AG20443 (cell line): ENCODE data around the gene PPP2CA.
"Not testable (repeated sequence)": the region's sequence is repeated elsewhere in the genome, so short reads cannot be mapped to it uniquely, and the experiment has no call there.

ENCODE experiments used
- DNase-seq: peaks from one replicate; pipeline ENCODE4 v3.0.0; 2012; ENCODE audit warnings: low spot score, mixed read lengths

The PPP2CA gene

DNA sequence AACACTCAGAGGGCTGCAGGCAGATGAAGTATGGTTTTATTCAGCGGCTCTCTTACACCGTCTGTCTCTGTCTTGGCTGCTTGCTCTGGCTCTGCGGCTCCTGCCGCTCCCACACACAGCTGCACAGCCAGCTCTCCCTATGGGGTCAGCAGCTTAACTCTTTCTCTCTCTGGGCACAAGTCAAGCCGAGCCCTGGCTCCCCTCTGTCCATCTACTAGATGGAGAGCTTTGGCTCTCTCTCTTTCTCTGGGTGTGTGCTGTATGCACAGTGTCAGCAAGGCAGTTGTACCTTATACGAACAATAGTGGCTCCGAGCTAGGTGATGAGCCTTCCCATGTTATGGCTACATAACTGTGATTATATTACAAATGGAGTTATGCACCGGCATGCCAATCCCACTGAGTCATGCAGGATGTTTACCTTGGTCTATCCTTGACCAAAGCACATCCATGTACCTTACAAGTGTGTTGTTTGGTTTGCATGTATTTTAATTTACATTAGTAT lies 19.3 kb upstream of the PPP2CA start:
- DNase-seq, result no peak

- peak; percentile 74 for DNase-seq
These were observed 16.3 kb upstream of the PPP2CA start for GRCh38 chr5:134242146-134242545.

- peak; percentile 37 for DNase-seq
These were observed 14.6 kb upstream of the PPP2CA start for GRCh38 chr5:134240421-134240962.

- no peak for DNase-seq
These were observed 10.9 kb upstream of the PPP2CA start for GRCh38 chr5:134236820-134237219.

- no peak for DNase-seq
These were observed 10.4 kb upstream of the PPP2CA start for GRCh38 chr5:134236318-134236717.

- DNase-seq, result no peak
These were observed 2.8 kb upstream of the PPP2CA start for GRCh38 chr5:134228624-134229023.

GRCh38 chr5:134227776-134228175 lies 1.9 kb upstream of the PPP2CA start:
- no peak for DNase-seq

GRCh38 chr5:134227259-134227658 lies 1.4 kb upstream of the PPP2CA start:
- no peak for DNase-seq

DNA sequence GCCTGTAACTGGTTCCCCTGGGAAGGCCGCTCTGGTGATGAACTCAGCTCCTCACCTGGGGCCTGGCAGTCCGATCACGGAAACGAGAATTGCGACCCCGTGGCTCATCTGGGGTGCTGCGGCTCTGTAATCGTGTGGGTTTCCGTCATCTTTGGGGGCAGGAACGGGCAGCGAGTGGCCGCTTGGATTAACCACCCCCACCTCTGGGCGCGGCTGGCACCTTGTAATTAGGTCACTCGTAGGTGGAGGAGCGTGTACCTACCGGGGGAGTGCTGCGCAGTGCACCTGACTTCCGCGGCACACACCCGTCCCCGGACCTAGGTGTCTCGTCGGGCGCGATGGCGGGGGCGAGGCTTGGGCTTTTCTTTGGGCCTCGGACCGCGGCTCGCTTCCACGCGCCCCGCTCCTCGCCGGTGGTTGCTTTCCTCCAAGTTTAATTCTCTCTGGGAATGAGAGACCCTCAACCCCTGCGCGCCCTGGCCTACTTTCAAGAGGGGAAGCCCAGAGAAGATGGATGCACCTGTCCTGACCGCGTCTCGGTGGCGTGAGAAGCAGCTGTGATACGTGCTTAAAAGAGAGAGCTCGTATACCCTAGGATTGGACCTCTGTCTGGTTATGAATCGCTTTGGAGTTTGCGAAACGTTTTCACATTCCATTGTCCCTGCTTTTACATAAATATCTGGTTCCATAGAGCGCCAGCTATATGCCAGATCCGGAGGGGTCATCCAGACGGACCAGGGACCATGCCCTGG lies 744 bp upstream of the PPP2CA start:
- DNase-seq, result no peak

DNA sequence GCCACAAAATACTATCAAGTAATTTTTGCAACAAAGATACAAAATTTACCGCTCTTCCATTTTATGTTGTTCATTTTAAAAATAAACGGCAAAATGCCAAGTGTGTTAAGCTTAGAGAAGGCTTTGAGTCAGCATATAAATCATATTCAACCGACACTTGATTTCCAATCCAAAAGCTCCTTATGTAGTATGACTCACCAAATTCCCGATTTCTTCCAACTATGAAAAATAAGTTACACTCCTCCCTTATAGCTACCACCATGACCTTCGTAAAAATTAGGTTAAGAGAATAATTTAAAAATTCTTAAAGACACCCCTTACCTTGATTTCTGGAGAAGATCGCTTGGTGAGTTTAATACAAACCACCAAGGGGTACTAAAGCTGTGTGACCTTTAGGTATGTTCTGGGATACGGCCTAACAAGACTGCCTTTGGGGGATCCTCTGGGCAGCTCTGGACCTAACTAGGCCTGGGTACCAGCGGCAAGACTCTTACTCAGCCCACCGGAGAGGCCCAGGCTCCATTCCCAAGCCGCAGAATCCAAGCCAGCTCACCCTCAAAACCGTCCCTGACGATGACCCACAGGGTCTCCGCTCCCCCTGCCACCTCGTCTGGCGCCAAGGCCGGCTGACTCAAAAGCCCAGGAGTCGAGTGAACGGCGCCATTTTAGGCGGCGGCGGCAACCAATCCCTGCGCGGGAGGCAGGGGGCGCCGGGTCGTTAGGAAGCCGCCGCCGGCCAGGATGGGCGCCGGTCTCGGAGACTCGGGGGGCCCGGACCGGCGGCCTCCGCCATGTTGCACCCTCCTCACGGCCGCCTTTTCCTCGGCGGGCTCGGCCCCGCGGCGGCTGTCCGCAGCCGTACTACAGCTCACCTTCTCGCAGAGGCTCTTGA lies 739 bp downstream of the PPP2CA start:
- peak; percentile 72 for DNase-seq

GRCh38 chr5:134223406-134224248 lies 2.2 kb downstream of the PPP2CA start:
- DNase-seq, result no peak

DNA sequence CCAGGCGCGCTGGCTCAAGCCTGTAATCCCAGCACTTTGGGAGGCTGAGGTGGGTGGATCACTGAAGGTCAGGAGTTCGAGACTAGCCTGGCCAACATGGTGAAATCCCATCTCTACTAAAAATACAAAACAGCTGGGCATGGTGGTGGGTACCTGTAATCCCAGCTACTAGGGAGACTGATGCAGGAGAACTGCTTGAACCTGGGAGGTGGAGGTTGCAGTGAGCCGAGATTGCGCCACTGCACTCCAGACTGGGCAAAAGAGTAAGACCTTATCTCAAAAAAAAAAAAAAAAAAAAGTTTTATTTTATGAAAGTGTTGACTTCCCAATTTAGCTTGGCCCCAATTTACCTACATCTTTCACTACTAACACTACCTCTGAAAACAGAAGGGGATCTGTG lies 4.2 kb downstream of the PPP2CA start:
- DNase-seq, result not testable (repeated sequence)

DNA sequence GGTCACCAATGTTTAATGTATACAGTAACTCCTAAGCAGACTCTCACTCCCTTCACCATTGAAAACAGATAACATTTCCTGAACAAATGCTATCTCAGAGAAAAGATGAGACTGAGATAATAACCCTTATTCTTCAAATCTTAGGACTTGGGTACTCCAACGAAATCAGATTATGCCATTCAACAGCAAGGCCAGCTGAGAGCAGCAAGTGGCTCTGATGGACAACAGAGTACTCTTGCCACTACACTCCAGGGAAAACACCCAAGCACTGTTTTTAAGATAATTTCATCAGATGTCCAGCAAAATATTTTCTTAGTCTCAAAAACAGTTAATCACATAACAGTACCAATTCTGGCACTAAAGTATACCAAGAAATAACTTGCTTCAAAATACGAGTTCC lies 10.1 kb downstream of the PPP2CA start:
- DNase-seq, result no peak

DNA sequence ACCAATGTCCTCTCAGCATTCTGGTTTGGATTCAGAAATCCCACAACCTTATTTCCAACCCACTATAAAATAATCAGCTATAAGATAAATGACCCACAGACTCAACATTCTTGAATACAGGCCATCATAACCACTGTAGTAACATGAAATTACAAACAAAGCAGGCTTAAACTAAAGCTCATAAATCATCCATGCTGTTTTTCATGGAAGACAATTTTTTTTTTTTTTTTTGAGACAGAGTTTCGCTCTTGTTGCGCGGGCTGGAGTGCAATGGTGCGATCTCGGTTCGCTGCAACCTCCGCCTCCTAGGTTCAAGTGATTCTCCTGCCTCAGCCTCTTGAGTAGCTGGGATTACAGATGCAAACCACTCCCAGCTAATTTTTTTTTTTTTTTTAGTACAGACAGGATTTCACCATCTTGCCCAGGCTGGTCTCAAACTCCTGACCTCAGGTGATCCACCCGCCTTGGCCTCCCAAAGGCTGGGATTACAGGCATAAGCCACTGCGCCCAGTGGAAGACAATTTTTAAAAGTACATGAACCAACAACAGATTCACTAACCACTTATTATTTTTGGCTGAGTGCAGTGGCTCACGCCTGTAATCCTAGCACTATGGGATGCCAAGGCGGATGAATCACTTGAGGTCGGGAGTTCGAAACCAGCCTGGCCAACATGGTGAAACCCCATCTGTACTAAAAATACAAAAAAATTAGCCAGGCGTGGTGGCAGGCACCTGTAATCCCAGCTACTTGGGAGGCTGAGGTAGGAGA lies 14.4 kb downstream of the PPP2CA start:
- not testable (repeated sequence) for DNase-seq

DNA sequence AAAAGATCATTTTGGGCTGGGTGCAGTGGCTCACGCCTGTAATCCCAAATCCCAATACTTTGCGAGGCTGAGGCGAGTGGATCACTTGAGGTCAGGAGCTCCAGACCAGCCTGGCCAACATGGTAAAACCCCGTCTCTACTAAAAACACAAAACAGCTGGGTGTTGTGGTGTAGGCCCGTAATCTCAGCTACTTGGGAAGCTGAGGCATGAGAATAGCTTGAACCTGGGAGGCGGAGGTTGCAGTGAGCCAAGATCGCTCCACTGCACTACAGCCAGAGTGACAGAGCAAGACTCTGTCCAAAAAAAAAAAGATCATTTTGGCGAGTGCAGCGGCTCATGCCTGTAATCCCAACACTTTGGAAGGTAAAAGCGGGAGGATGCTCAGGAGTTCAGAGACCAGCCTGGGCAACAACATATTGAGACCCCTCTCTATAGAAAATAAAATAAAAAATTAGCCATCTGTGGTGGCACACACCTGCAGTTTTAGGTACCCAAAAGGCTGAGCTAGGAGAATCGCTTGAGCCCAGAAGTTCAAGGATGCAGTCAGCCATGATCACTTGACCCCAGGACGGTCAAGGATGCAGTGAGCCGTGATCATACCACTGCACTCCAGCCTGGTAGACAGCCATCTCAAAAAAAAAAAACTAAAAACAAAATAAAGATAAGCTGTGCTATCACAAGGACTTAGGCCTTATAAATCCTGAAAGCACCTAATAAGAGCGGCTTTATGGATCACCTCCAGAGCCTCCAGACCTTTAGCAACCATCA lies 16.2 kb downstream of the PPP2CA start:
- no peak for DNase-seq

GRCh38 chr5:134207696-134208095 lies 18.2 kb downstream of the PPP2CA start:
- DNase-seq, result no peak

DNA sequence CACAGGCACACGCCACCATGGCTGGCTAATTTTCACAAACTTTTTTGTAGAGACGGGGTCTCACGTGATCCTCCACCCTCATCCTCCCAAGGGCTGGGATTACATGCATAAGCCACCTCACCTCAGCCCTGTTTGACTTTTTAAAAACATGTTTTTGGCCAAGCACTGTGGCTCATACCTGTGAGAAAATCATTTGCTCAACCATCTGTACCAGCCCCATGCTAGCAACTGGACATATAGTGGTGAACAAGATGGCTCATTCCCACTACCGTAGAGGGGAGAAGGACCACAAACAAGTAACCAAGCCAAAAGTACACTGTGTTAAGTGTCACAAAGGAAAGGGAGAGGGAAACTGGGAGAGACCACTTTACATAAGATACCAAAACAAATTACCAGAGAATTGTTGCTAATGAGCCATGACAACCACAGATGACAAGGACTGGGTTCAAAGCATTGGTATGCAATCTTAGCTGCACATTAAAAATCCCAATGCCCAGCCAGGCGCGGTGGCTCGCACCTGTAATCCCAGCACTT lies 19.2 kb downstream of the PPP2CA start:
- no peak for DNase-seq

DNA sequence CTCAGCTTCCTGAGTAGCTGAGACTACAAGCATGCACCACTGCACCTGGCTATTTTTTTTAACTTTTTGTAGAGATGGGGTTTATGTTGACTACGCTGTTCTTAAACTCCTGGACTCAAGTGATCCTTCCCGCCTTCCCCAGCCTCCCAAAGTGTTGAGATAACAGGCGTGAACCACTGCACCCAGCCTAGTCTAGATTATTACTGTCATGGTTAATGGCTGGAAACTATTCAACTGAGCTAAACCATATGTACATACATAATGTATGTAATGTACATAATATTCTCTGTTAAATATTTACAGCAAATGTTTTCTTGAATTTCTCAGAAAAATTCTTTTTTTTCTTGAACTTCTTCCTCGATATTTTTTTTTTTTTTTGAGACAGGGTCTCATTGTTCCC lies 21.3 kb downstream of the PPP2CA start:
- DNase-seq, result no peak

DNA sequence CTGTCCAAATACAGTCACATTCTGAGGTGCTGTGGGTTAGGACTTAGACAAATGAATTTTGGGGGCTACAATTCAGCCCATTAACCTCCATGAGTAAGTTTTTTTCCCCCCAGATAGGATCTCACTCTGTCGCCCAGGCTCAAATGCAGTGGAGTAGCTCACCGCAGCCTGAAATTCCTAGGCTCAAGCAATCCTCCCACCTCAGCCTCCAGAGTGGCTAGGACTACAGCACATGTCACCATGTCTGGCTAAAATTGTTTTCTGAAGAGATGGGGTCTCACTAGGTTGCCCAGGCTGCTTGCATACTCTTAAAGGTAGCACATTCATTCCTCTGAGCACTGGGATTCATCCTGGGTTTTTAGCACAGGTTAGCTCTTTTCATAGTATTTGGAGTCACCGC lies 22.2 kb downstream of the PPP2CA start:
- DNase-seq, result no peak

DNA sequence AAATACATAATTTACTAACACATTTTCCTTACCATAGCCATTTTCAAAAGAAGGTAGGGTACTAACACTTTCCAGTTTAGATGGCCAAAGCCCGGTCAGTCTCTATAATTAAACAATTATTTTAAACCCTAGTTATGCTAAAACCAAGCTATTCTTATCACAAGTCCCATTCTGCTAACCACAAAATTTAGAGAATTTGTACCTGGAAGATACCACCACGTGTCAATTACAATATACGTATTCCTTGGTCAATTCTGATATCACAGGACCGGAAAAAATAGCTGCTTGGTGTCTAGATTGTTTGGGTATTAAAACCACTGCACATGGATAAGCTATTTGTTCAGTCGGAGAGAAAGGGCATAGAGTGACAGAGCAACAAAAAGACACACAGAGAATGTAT lies 30.2 kb downstream of the PPP2CA start:
- DNase-seq, result no peak
